Stomach (tissue), 9 donors: ENCODE results near the gene ABAT. TPM values are rescaled to one million over a fixed set of nuclear protein-coding genes. Genes with fewer than 3 reads are reported as not detected.
A peak's percentile ranks its signal among the peaks of the same experiment; 100 is the strongest.
"Not testable (repeated sequence)": the region's sequence is repeated elsewhere in the genome, so short reads cannot be mapped to it uniquely, and the experiment has no call there.

ENCODE experiments used
- DNase-seq, 2 donors: peaks; one replicate each; pipeline versions ENCODE4 v3.0.0 to v3.0.0-alpha.2; 2013 to 2019
- H3K27ac ChIP-seq, 5 donors: fragments of 200-600 bp in 4 of 5; sonication (generic) in 4 of 5; one replicate each; pipeline ENCODE4 v1.5.1; 2013 to 2019; ENCODE audit warnings: mild to moderate bottlenecking in 1 of 5, moderate library complexity in 1 of 5
- H3K27me3 ChIP-seq, 3 donors: fragments of 200-600 bp; sonication (generic); one replicate each; pipeline ENCODE4 v1.5.1; 2017 to 2019; ENCODE audit warnings: mixed run types in 1 of 3
- H3K36me3 ChIP-seq, 4 donors: fragments of 200-600 bp; sonication (generic); 1 replicate in 3 of 4; 2 replicates in 1 of 4; pipeline ENCODE4 v1.5.1; 2016 to 2019
- H3K4me1 ChIP-seq, 4 donors: fragments of 200-600 bp; sonication (generic); one replicate each; pipeline ENCODE4 v1.5.1; 2016 to 2019
- H3K4me3 ChIP-seq, 4 donors: fragments of 200-600 bp; sonication (generic) in 3 of 4; one replicate each; pipeline ENCODE4 v1.5.1; 2016 to 2019; ENCODE audit warnings: mild to moderate bottlenecking in 1 of 4
- H3K9me3 ChIP-seq, 4 donors: fragments of 200-600 bp; sonication (generic); one replicate each; pipeline ENCODE4 v1.5.1; 2016 to 2019
- CTCF ChIP-seq, 7 experiments: fragments of 450-650 bp in 4 of 7; fragments of 200-600 bp in 3 of 7; sonication (generic) in 3 of 7; IDR thresholded peaks; one replicate each; pipeline ENCODE4 v1.5.1; 2016 to 2019; ENCODE audit warnings: antibody characterized with exemption in 7 of 7, control low read depth in 2 of 7, mild to moderate bottlenecking in 1 of 7
- EP300 ChIP-seq: sonication (generic); formaldehyde crosslinking; IDR thresholded peaks from one replicate; pipeline ENCODE4 v1.6.1; 2017; ENCODE audit warnings: antibody characterized with exemption
- POLR2A ChIP-seq, 4 donors: fragments of 450-650 bp; IDR thresholded peaks; one replicate each; pipeline ENCODE4 v1.6.1; 2016; ENCODE audit warnings: antibody characterized with exemption in 4 of 4, control low read depth in 2 of 4, mild to moderate bottlenecking in 1 of 4, moderate library complexity in 1 of 4
- POLR2AphosphoS5 ChIP-seq, 3 donors: sonication (generic); formaldehyde crosslinking; IDR thresholded peaks; one replicate each; pipeline ENCODE4 v1.6.1; 2016; ENCODE audit warnings: antibody characterized with exemption in 3 of 3
- WGBS, 5 donors: extraction: QIAGEN DNeasy Blood & Tissue Kit in 3 of 5; methylation state at CpG; one replicate each; pipeline versions ENCODE4 v1.1.5 to v1.1.7; 2013 to 2018; 5-methylcytosine and 5-hydroxymethylcytosine counted together
- intact Hi-C: fragments of 100-400 bp; cut with DNase I; formaldehyde crosslinking; loops from one replicate; pipeline ENCODE4 v1.15.1; 2023; ENCODE audit warnings: low total_unique reads
- polyA plus RNA-seq, 3 donors: library from polyadenylated mRNA; stranded (reverse); fragments of 200-250 nt; gene quantifications; one replicate each; pipeline ENCODE4 v1.2.3, GENCODE V29; 2013
- total RNA-seq, 5 donors: library from RNA; depleted of rRNA; stranded (reverse); fragments of >200 nt; gene quantifications; one replicate each; pipeline versions ENCODE4 v1.1.0 to v1.2.3, GENCODE V29; 2014 to 2016
- donor health status: healthy with polysubstance abuse.
- donor health status: Bipolar disorder and iron deficiency.
- donor health status: healthy.

ABAT gene
- total and polyA plus RNA-seq, 8 donors: 2.9 to 10.3 (median 5.3) TPM

- peaks cover 11 to 26% (median 16%) of the 10 kb centered on the region in 4 donors for H3K4me1 ChIP-seq
- no peaks in the 10 kb centered on the region for H3K27me3 ChIP-seq
- no peak for TF ChIP-seq POLR2A (IDR thresholded peaks at IDR 0.05)
- H3K4me3 ChIP-seq: no peak overlapping the region
- DNase-seq: peak in 1 of 2 donors; percentile 14
- H3K27ac ChIP-seq: peak overlapping the region in 1 of 5 donors; percentile 22
- H3K9me3 ChIP-seq: no peaks in the 10 kb centered on the region
- H3K36me3 ChIP-seq: peaks cover 0 to 13% (median 4%) of the 10 kb centered on the region in 4 donors
- 69 to 87% (median 79%) methylated on average over 7 to 8 of the region's 8 CpGs for WGBS, 5 donors
- intact Hi-C loops: no loop called here
These were observed 67.7 kb downstream of the ABAT start for GRCh38 chr16:8742068-8742467.

GRCh38 chr16:8748944-8749343 lies 74.5 kb downstream of the ABAT start:
- DNase-seq, intact Hi-C loops: not testable (repeated sequence)
- peaks cover 0 to 27% (median 12%) of the 10 kb centered on the region in 4 donors for H3K36me3 ChIP-seq

GRCh38 chr16:8751481-8752311 lies 77.3 kb downstream of the ABAT start:
- DNase-seq: peak in 1 of 2 donors; percentile 51
- no peaks in the 10 kb centered on the region for H3K27me3 ChIP-seq
- intact Hi-C loops: no loop called here
- TF ChIP-seq EP300 (no peak), POLR2A (IDR thresholded peaks at IDR 0.05) (no peak), POLR2AphosphoS5 (IDR thresholded peaks at IDR 0.05) (no peak), CTCF (IDR thresholded peaks at IDR 0.05) (no peak)
- peaks cover 0 to 26% (median 8%) of the 10 kb centered on the region in 4 donors for H3K36me3 ChIP-seq
- no peak overlapping the region for H3K27ac ChIP-seq
- WGBS, 5 donors: 66 to 84% (median 69%) methylated on average over 13 to 14 of the region's 14 CpGs
- no peak overlapping the region for H3K4me3 ChIP-seq
- no peaks in the 10 kb centered on the region for H3K9me3 ChIP-seq
- H3K4me1 ChIP-seq: peaks cover 0 to 10% (median 8%) of the 10 kb centered on the region in 4 donors

More at GRCh38 chr16:8748944-8749343, 74.5 kb downstream of the ABAT start:
- H3K27ac ChIP-seq, H3K9me3 ChIP-seq, H3K4me3 ChIP-seq, H3K27me3 ChIP-seq: not testable (repeated sequence)
- H3K4me1 ChIP-seq: peaks cover 0 to 10% (median 8%) of the 10 kb centered on the region in 4 donors
- 79 to 96% (median 92%) methylated on average over 9 of the region's 9 CpGs for WGBS, 5 donors

GRCh38 chr16:8752706-8753105 lies 78.3 kb downstream of the ABAT start:
- H3K4me1 ChIP-seq: peaks cover 0 to 10% (median 8%) of the 10 kb centered on the region in 4 donors
- H3K9me3 ChIP-seq: no peaks in the 10 kb centered on the region
- H3K27me3 ChIP-seq: no peaks in the 10 kb centered on the region
- intact Hi-C loops: no loop called here
- H3K4me3 ChIP-seq: no peak overlapping the region
- TF ChIP-seq POLR2AphosphoS5 (IDR thresholded peaks at IDR 0.05) (no peak), CTCF (IDR thresholded peaks at IDR 0.05) (no peak), POLR2A (IDR thresholded peaks at IDR 0.05) (no peak), EP300 (no peak)
- H3K27ac ChIP-seq: no peak overlapping the region
- no peak for DNase-seq
- H3K36me3 ChIP-seq: peaks cover 0 to 32% (median 12%) of the 10 kb centered on the region in 4 donors
- WGBS, 5 donors: 29 to 51% (median 32%) methylated on average over 2 of the region's 2 CpGs

- Histone ChIP-seq H3K27ac (no peak overlapping the region), H3K36me3 (peaks cover 0 to 40% (median 16%) of the 10 kb centered on the region in 4 donors), H3K9me3 (no peaks in the 10 kb centered on the region), H3K4me1 (peaks cover 0 to 10% (median 8%) of the 10 kb centered on the region in 4 donors), H3K27me3 (no peaks in the 10 kb centered on the region), H3K4me3 (no peak overlapping the region)
- 33 to 54% (median 39%) methylated on average over 7 to 9 of the region's 9 CpGs for WGBS, 5 donors
- TF ChIP-seq EP300 (no peak), POLR2AphosphoS5 (IDR thresholded peaks at IDR 0.05) (no peak), POLR2A (IDR thresholded peaks at IDR 0.05) (no peak), CTCF (IDR thresholded peaks at IDR 0.05) (no peak)
- intact Hi-C loops: no loop called here
- peak; percentile 38 to 53 for DNase-seq
These were observed 79.1 kb downstream of the ABAT start for GRCh38 chr16:8753416-8754054.
